ENCODE data around the gene LEFTY1. TPM values are rescaled to one million over a fixed set of nuclear protein-coding genes. Genes with fewer than 3 reads are reported as not detected.

LEFTY1 gene
- total RNA-seq, 1 donor from 2014 or later, result 0.40 TPM

DNA sequence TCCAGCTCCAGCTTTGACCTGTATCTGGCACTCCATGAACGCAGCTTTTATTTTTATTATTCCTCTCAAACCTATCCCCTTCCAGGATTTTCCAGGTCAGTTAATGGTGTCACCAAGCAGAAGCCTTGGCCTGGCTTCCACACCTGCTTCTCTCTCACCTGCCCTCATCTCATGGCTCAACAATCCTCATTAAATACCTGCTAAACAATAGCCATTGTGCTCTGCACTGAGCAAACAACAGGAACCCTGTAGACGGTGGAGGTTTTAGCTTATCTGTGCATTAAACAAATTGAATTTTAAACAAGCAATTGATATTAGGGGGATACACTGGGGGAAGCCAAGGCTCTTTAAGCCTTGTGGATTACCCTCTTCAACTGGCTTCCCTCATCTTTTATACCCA lies 19.8 kb upstream of the LEFTY1 start:
- H3K27ac Mint-ChIP-seq (ENCODE audit: unreplicated experiment), result no peak overlapping the region
- TF ChIP-seq, protein P1, sequence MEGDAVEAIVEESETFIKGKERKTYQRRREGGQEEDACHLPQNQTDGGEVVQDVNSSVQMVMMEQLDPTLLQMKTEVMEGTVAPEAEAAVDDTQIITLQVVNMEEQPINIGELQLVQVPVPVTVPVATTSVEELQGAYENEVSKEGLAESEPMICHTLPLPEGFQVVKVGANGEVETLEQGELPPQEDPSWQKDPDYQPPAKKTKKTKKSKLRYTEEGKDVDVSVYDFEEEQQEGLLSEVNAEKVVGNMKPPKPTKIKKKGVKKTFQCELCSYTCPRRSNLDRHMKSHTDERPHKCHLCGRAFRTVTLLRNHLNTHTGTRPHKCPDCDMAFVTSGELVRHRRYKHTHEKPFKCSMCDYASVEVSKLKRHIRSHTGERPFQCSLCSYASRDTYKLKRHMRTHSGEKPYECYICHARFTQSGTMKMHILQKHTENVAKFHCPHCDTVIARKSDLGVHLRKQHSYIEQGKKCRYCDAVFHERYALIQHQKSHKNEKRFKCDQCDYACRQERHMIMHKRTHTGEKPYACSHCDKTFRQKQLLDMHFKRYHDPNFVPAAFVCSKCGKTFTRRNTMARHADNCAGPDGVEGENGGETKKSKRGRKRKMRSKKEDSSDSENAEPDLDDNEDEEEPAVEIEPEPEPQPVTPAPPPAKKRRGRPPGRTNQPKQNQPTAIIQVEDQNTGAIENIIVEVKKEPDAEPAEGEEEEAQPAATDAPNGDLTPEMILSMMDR (IDR thresholded peaks at IDR 0.05), result no peak
- no peaks in the 10 kb centered on the region for H3K4me1 Mint-ChIP-seq (ENCODE audit: unreplicated experiment)
- no peaks in the 10 kb centered on the region for H3K9me3 Mint-ChIP-seq (ENCODE audit: unreplicated experiment)
- H3K4me3 Mint-ChIP-seq (ENCODE audit: unreplicated experiment), result no peak overlapping the region
- DNase-seq (ENCODE audit: extremely low spot score, unreplicated experiment), result no peak
- peaks cover 4% of the 10 kb centered on the region for H3K36me3 Mint-ChIP-seq (ENCODE audit: unreplicated experiment)
- H3K27me3 Mint-ChIP-seq (ENCODE audit: unreplicated experiment), result no peaks in the 10 kb centered on the region

DNA sequence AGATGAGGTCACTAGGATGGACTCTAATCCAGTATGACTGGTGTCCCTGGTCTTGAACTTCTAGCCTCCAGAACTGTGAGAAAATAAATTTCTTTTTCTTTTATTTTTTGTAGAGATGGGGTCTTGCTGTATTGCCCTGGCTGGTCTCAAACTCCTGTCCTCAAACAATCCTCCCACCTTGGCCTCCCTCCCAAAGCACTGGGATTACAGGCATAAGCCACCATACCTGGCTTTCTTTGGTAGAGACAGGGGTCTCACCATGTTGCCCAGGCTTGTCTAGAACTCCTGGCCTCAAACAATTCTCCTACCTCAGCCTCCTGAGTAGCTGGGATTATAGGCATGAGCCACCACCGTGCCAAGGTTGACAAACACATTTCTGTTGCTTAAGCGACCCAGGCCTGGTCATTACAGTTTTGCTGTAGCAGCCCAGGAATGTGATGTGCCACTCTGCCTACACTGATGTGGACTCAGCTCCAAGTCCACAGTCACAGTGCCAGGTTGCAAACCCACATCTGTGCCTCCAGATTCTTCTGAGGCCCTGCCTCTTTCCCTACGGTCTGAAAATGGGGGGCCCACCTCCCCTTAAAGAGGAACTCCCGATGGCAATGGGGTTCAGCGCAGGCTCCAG lies 19.2 kb upstream of the LEFTY1 start:
- H3K27me3 Mint-ChIP-seq (ENCODE audit: unreplicated experiment), result no peaks in the 10 kb centered on the region
- H3K36me3 Mint-ChIP-seq (ENCODE audit: unreplicated experiment), result peaks cover 4% of the 10 kb centered on the region
- TF ChIP-seq, protein P1 (IDR thresholded peaks at IDR 0.05), result no peak
- no peaks in the 10 kb centered on the region for H3K9me3 Mint-ChIP-seq (ENCODE audit: unreplicated experiment)
- no peak overlapping the region for H3K4me3 Mint-ChIP-seq (ENCODE audit: unreplicated experiment)
- no peak for DNase-seq (ENCODE audit: extremely low spot score, unreplicated experiment)
- no peak overlapping the region for H3K27ac Mint-ChIP-seq (ENCODE audit: unreplicated experiment)
- H3K4me1 Mint-ChIP-seq (ENCODE audit: unreplicated experiment), result no peaks in the 10 kb centered on the region

DNA sequence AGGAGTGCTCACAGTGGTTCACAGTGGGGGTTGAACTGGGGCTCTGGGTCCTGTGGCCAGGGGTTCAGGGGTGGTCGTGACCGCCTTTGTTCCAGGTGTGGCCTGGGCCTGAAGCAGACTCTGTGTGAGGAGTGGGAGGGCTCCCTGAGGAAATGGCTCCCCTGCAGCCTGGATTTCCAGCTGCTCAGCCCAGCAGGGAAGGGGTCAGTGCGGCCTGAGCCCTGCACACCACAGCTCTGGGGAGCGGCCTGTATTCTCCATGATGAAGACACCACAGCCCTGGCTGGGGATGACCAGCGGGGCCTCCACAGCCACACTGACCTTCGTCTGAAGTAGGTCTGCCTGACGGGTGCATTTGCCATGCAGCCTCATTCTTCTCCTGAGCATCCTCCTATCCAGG lies 18.4 kb upstream of the LEFTY1 start:
- peaks cover 2% of the 10 kb centered on the region for H3K36me3 Mint-ChIP-seq (ENCODE audit: unreplicated experiment)
- H3K27me3 Mint-ChIP-seq (ENCODE audit: unreplicated experiment), result no peaks in the 10 kb centered on the region
- no peak overlapping the region for H3K27ac Mint-ChIP-seq (ENCODE audit: unreplicated experiment)
- no peak for DNase-seq (ENCODE audit: extremely low spot score, unreplicated experiment)
- H3K4me1 Mint-ChIP-seq (ENCODE audit: unreplicated experiment), result no peaks in the 10 kb centered on the region
- TF ChIP-seq, protein P1 (IDR thresholded peaks at IDR 0.05), result no peak
- H3K4me3 Mint-ChIP-seq (ENCODE audit: unreplicated experiment), result no peak overlapping the region
- no peaks in the 10 kb centered on the region for H3K9me3 Mint-ChIP-seq (ENCODE audit: unreplicated experiment)

DNA sequence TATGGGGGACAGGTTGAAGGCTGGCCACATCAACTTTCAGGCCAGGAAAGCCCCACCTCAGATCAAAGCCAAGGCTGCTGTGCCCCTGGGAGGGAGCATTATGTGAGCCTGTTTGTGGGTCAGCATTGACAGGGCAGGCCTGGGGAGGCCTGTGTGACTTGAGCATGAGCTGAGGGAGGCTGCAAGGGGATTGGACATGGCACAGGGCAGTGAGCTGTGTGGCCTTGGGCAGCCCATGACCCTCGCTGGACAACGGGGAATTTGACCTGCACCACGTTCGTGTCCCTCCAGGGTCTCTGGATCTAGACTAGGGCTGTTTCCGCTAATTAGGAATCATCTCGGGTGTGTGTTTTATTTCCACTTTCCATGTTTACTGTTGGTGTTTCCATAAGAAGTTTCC lies 17.5 kb upstream of the LEFTY1 start:
- TF ChIP-seq, protein P1 (IDR thresholded peaks at IDR 0.05), result no peak
- DNase-seq (ENCODE audit: extremely low spot score, unreplicated experiment), result no peak
- Mint-ChIP-seq H3K27me3 (ENCODE audit: unreplicated experiment) (no peaks in the 10 kb centered on the region), H3K36me3 (ENCODE audit: unreplicated experiment) (no peaks in the 10 kb centered on the region), H3K27ac (ENCODE audit: unreplicated experiment) (no peak overlapping the region), H3K4me1 (ENCODE audit: unreplicated experiment) (no peaks in the 10 kb centered on the region), H3K9me3 (ENCODE audit: unreplicated experiment) (no peaks in the 10 kb centered on the region), H3K4me3 (ENCODE audit: unreplicated experiment) (no peak overlapping the region)

DNA sequence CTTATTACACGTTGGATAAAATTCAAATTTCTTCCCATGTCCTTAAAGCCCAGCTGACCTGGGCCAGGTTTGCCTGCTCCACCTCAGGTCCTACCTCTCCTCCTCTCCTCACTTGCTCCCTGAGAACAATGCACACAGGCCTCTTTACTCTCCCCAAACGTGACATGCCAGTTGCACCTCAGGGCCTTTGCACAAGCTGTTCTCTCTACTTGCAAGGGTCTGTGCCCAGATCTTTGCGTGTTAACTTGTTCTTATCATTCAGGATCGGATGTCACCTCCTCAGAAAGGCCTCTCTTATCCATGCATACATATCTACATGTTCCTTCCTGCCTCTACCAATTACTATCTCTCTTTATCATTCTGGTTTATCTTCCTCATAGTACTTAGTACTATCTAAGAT lies 14.7 kb upstream of the LEFTY1 start:
- no peaks in the 10 kb centered on the region for H3K4me1 Mint-ChIP-seq (ENCODE audit: unreplicated experiment)
- H3K4me3 Mint-ChIP-seq (ENCODE audit: unreplicated experiment), result no peak overlapping the region
- no peak for DNase-seq (ENCODE audit: extremely low spot score, unreplicated experiment)
- H3K9me3 Mint-ChIP-seq (ENCODE audit: unreplicated experiment), result no peaks in the 10 kb centered on the region
- TF ChIP-seq, protein P1 (IDR thresholded peaks at IDR 0.05), result no peak
- no peak overlapping the region for H3K27ac Mint-ChIP-seq (ENCODE audit: unreplicated experiment)
- H3K36me3 Mint-ChIP-seq (ENCODE audit: unreplicated experiment), result no peaks in the 10 kb centered on the region
- H3K27me3 Mint-ChIP-seq (ENCODE audit: unreplicated experiment), result no peaks in the 10 kb centered on the region

Data from osteocyte (in vitro differentiated cells).